ENCODE results near the gene MTARC1. TPM values are rescaled to one million over a fixed set of nuclear protein-coding genes. Genes with fewer than 3 reads are reported as not detected.

Gene MTARC1
- total RNA-seq, 1 experiment from 2014 or later = 0.74 TPM

DNA sequence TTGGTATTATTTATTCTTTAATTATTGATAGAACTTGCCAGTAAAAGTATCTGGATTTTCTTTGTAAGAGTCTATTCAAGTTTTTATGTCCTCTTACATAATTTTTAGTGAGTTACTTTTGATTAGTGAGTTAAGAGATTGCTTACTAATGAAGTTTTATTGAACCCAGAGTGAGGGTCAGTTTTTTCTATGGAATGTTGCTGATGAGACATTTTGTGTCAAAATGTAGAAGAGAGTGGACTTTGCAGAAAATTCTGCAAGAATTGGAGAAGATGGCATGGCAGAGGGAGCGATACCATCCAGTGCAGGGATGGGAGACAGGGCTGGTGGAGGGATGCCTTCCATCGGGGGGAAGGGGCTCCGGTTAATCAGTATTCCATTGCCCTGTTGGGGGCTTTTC is 27.6 kb upstream of the MTARC1 start:
- no peaks in the 10 kb centered on the region for H3K27me3 ChIP-seq (ENCODE audit: control insufficient read depth, insufficient read depth, low read length)
- TF ChIP-seq POLR2AphosphoS5 (IDR thresholded peaks at IDR 0.05; ENCODE audit: low read depth, low read length) = no peak
- TF ChIP-seq, protein P1, sequence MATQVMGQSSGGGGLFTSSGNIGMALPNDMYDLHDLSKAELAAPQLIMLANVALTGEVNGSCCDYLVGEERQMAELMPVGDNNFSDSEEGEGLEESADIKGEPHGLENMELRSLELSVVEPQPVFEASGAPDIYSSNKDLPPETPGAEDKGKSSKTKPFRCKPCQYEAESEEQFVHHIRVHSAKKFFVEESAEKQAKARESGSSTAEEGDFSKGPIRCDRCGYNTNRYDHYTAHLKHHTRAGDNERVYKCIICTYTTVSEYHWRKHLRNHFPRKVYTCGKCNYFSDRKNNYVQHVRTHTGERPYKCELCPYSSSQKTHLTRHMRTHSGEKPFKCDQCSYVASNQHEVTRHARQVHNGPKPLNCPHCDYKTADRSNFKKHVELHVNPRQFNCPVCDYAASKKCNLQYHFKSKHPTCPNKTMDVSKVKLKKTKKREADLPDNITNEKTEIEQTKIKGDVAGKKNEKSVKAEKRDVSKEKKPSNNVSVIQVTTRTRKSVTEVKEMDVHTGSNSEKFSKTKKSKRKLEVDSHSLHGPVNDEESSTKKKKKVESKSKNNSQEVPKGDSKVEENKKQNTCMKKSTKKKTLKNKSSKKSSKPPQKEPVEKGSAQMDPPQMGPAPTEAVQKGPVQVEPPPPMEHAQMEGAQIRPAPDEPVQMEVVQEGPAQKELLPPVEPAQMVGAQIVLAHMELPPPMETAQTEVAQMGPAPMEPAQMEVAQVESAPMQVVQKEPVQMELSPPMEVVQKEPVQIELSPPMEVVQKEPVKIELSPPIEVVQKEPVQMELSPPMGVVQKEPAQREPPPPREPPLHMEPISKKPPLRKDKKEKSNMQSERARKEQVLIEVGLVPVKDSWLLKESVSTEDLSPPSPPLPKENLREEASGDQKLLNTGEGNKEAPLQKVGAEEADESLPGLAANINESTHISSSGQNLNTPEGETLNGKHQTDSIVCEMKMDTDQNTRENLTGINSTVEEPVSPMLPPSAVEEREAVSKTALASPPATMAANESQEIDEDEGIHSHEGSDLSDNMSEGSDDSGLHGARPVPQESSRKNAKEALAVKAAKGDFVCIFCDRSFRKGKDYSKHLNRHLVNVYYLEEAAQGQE (IDR thresholded peaks at IDR 0.05; ENCODE audit: insufficient read depth in 1 of 2, low read depth in 2 of 2, low read length in 1 of 2) = no peak
- TF ChIP-seq SIN3A (IDR thresholded peaks at IDR 0.05; ENCODE audit: borderline replicate concordance, insufficient read depth, low read depth, low read length) = no peak
- TF ChIP-seq, protein P2, sequence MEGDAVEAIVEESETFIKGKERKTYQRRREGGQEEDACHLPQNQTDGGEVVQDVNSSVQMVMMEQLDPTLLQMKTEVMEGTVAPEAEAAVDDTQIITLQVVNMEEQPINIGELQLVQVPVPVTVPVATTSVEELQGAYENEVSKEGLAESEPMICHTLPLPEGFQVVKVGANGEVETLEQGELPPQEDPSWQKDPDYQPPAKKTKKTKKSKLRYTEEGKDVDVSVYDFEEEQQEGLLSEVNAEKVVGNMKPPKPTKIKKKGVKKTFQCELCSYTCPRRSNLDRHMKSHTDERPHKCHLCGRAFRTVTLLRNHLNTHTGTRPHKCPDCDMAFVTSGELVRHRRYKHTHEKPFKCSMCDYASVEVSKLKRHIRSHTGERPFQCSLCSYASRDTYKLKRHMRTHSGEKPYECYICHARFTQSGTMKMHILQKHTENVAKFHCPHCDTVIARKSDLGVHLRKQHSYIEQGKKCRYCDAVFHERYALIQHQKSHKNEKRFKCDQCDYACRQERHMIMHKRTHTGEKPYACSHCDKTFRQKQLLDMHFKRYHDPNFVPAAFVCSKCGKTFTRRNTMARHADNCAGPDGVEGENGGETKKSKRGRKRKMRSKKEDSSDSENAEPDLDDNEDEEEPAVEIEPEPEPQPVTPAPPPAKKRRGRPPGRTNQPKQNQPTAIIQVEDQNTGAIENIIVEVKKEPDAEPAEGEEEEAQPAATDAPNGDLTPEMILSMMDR (IDR thresholded peaks at IDR 0.05) = no peak
- no peak for TF ChIP-seq TCF7L2 (IDR thresholded peaks at IDR 0.05; ENCODE audit: low read depth, low read length)
- no TSS peak for BruUV-seq (replicated peaks)
- H3K4me3 ChIP-seq (ENCODE audit: low read depth in 2 of 2, low read length in 2 of 2) = no peak overlapping the region
- H3K36me3 ChIP-seq (ENCODE audit: control insufficient read depth, insufficient read depth, low read length) = no peaks in the 10 kb centered on the region
- no peaks in the 10 kb centered on the region for H3K9me3 ChIP-seq (ENCODE audit: control insufficient read depth, insufficient read depth, low read depth, low read length)
- ATAC-seq (no peak), DNase-seq (ENCODE audit: low read depth, low spot score) (no peak)
- CTCF ChIA-PET = no interaction called here
- no peak overlapping the region for H3K27ac ChIP-seq (ENCODE audit: low read length)
- H3K4me1 ChIP-seq (ENCODE audit: control insufficient read depth, insufficient read depth, low read length) = no peaks in the 10 kb centered on the region
- in situ Hi-C loops (cut with HindIII; ENCODE audit: low pct_unique_long_range_greater_than_20kb, low sequenced_read_pairs) = no loop called here
- intact Hi-C loops (cut with micrococcal nuclease; ENCODE audit: unreplicated experiment) = no loop called here
- POLR2A ChIA-PET = no interaction called here

DNA sequence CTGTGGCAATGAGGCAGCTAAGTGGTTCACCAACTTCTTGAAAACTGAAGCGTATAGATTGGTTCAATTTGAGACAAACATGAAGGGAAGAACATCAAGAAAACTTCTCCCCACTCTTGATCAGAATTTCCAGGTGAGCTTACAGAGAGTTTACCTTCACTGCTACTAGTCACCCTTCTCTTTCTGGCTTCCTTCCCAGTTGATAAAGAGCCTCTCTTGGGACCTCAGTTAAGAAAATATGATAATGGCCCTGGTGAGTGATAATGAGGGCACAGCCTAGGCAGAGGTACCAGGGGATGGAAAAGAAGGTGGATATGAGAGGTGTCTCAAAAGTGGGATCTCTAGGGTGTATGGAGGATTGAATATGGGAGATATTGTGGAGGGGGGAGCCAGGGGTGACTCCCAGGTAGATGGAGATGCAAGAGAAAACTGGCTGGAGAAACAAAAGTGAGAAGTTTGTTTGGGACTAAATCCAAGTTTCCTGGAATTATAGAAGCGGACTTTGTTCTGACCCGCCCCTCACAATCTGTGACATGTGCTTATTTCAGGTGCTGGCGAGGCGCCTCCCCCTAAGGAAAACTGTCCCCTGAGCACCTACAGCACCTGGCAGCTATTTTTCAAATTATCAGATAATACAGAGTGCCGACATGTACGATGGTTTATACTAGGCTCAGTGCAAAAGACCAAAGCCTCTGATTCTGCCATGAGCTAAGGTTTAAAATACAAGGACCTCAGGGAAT is 24.9 kb upstream of the MTARC1 start:
- in situ Hi-C loops (cut with HindIII; ENCODE audit: low pct_unique_long_range_greater_than_20kb, low sequenced_read_pairs) (no loop called here), intact Hi-C loops (cut with micrococcal nuclease; ENCODE audit: unreplicated experiment) (no loop called here)
- ChIA-PET CTCF (interaction anchor here (0.6 kb wide), 1 partner anchor 28 kb away, joined by 3 read pairs; no protein-coding TSS in a partner anchor), POLR2A (no interaction called here)
- ATAC-seq (no peak), DNase-seq (ENCODE audit: low read depth, low spot score) (no peak)
- H3K4me1 ChIP-seq (ENCODE audit: control insufficient read depth, insufficient read depth, low read length) = no peaks in the 10 kb centered on the region
- H3K4me3 ChIP-seq (ENCODE audit: low read depth in 2 of 2, low read length in 2 of 2) = no peak overlapping the region
- no peaks in the 10 kb centered on the region for H3K36me3 ChIP-seq (ENCODE audit: control insufficient read depth, insufficient read depth, low read length)
- no peak for TF ChIP-seq SIN3A (IDR thresholded peaks at IDR 0.05; ENCODE audit: borderline replicate concordance, insufficient read depth, low read depth, low read length)
- TF ChIP-seq, protein P1 (IDR thresholded peaks at IDR 0.05; ENCODE audit: insufficient read depth in 1 of 2, low read depth in 2 of 2, low read length in 1 of 2) = no peak
- no peak for TF ChIP-seq POLR2AphosphoS5 (IDR thresholded peaks at IDR 0.05; ENCODE audit: low read depth, low read length)
- H3K27ac ChIP-seq (ENCODE audit: low read length) = no peak overlapping the region
- BruUV-seq (replicated peaks) = no TSS peak
- H3K27me3 ChIP-seq (ENCODE audit: control insufficient read depth, insufficient read depth, low read length) = no peaks in the 10 kb centered on the region
- no peaks in the 10 kb centered on the region for H3K9me3 ChIP-seq (ENCODE audit: control insufficient read depth, insufficient read depth, low read depth, low read length)

Measured in Panc1 (cell line).